Measurements from ENCODE around the gene COX4I1.

DNA sequence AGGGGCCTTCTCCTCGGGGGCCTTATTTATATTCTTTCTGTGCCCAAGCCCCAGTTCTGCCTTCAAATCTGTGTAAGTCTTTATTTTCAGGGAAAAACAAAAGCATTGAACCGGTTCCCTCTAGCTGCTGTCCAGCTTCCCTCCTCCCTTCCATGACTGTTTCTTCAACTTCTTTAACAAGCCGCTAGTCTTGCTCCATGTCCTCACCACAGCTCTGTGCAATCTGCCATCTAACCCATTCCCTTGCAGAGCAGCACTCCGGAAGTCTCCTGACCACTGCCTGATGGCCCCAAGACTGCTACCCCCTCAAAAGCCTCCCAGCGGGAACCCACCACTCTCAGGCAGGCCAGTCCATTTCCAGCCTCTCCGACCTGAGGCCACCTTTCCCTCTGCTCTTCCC is 17.0 kb upstream of the COX4I1 start:
- TF ChIP-seq POLR2A (IDR thresholded peaks at IDR 0.05; ENCODE audit: low read length) (no peak), GATA1 (IDR thresholded peaks at IDR 0.05; ENCODE audit: low read depth, low read length) (no peak)

Measured in erythroblast (primary cell).